K562 (cell line): ENCODE data around the gene AHCYL2. TPM values are rescaled to one million over a fixed set of nuclear protein-coding genes. Genes with fewer than 3 reads are reported as not detected.

Experiments used
- ARID2 ChIP-seq: fragments of 450-650 bp; IDR thresholded peaks from 2 replicates; pipeline ENCODE4 v1.6.1; 2017; ENCODE audit warnings: antibody characterized with exemption, mild to moderate bottlenecking
- CEBPG ChIP-seq, 3 experiments: fragments of 200-800 bp in 1 of 3; sonication (Bioruptor generic) in 1 of 3; sonication (generic) in 1 of 3; formaldehyde crosslinking in 1 of 3; IDR thresholded peaks in 2 of 3; conservative IDR thresholded peaks in 1 of 3; 2 replicates each; pipeline versions ENCODE4 v1.6.1 to v1.8.0; 2016 to 2022; ENCODE audit warnings: missing compliant biosample characterization in 2 of 3, missing genetic modification characterization in 2 of 3, mild to moderate bottlenecking in 1 of 3, missing genetic modification reagents in 1 of 3
- KDM2B ChIP-seq: fragments of 250-450 bp; sonication (Bioruptor Pico); IDR thresholded peaks from 2 replicates; pipeline ENCODE4 v1.8.0; 2021; ENCODE audit warnings: mild to moderate bottlenecking, moderate library complexity
- MTA1 ChIP-seq: fragments of 450-650 bp; IDR thresholded peaks from 2 replicates; pipeline ENCODE4 v1.6.1; 2017; ENCODE audit warnings: borderline replicate concordance
- MYC ChIP-seq, 2 experiments: fragments of 250-450 bp in 1 of 2; sonication (Bioruptor Pico) in 1 of 2; IDR thresholded peaks; 2 replicates each; pipeline versions ENCODE4 v1.5.1 to v1.6.1; 2012 to 2021; ENCODE audit warnings: low read depth in 2 of 2, borderline replicate concordance in 1 of 2, improper control_type of control experiment in 1 of 2, low read length in 1 of 2, mild to moderate bottlenecking in 1 of 2, moderate library complexity in 1 of 2
- RCOR1 ChIP-seq, 2 experiments: IDR thresholded peaks; 2 replicates each; pipeline ENCODE4 v1.6.1; 2012; ENCODE audit warnings: low read depth in 2 of 2, low read length in 2 of 2, borderline replicate concordance in 1 of 2, improper control_type of control experiment in 1 of 2
- ZNF224 ChIP-seq: sonication (generic); formaldehyde crosslinking; IDR thresholded peaks from 2 replicates; pipeline ENCODE4 v1.8.0; 2022; ENCODE audit warnings: mild to moderate bottlenecking, missing genetic modification reagents
- ZNF583 ChIP-seq: fragments of 250-450 bp; sonication (Bioruptor Pico); IDR thresholded peaks from 2 replicates; pipeline ENCODE4 v1.4.0; 2020
- ZNF589 ChIP-seq: fragments of 200-800 bp; sonication (Bioruptor generic); IDR thresholded peaks from 2 replicates; pipeline ENCODE4 v1.6.1; 2016; ENCODE audit warnings: low read depth, missing genetic modification characterization, missing compliant biosample characterization
- polyA plus RNA-seq, 8 experiments: library from polyadenylated mRNA; depleted of rRNA in 4 of 8; stranded (reverse) in 5 of 8; unstranded in 3 of 8; fragments of >200 nt; fragmentation: Nextera tagmentation in 2 of 8; fragmentation: Illumina TruSeq in 1 of 8; extraction: Ambion mirVana in 2 of 8; extraction: Trizol in 1 of 8; gene quantifications; 2 replicates each; pipeline versions ENCODE4 v1.2.1 to v1.2.3, GENCODE V29; 2011 to 2014; ENCODE audit warnings: inconsistent platforms in 1 of 8, missing spikeins in 1 of 8
- total RNA-seq, 7 experiments: library from RNA; depleted of rRNA in 6 of 7; stranded (reverse); fragments of >200 nt in 6 of 7; fragmentation: Illumina TruSeq in 2 of 7; extraction: Trizol in 2 of 7; gene quantifications; 2 replicates each; pipeline versions ENCODE4 v1.2.1 to v1.2.3, GENCODE V29; 2011 to 2021; ENCODE audit warnings: low replicate concordance in 1 of 7
- TF ChIP-seq, protein P1 (sequence below), 2 experiments: fragments of 450-650 bp; formaldehyde crosslinking in 1 of 2; IDR thresholded peaks; 2 replicates each; pipeline versions ENCODE4 v1.4.0 to v1.6.1; 2014 to 2020; ENCODE audit warnings: mild to moderate bottlenecking in 2 of 2, borderline replicate concordance in 1 of 2, low read depth in 1 of 2
- TF ChIP-seq, protein P2 (sequence below), 2 experiments: fragments of 250-450 bp in 1 of 2; fragments of 450-650 bp in 1 of 2; sonication (Bioruptor Pico) in 1 of 2; IDR thresholded peaks; 2 replicates each; pipeline versions ENCODE4 v1.6.1 to v1.8.0; 2016 to 2021; ENCODE audit warnings: mild to moderate bottlenecking in 2 of 2, moderate library complexity in 2 of 2, missing compliant biosample characterization in 1 of 2, missing genetic modification characterization in 1 of 2
- TF ChIP-seq, protein P3 (sequence below): fragments of 450-650 bp; IDR thresholded peaks from 2 replicates; pipeline ENCODE4 v1.6.1; 2016; ENCODE audit warnings: mild to moderate bottlenecking

The AHCYL2 gene
- total and polyA plus RNA-seq, 9 of the 15 experiments (the other 6 are each of a cell fraction or from before 2014, with no cell fraction given), result 0.93 to 10.5 (median 5.2) TPM

DNA sequence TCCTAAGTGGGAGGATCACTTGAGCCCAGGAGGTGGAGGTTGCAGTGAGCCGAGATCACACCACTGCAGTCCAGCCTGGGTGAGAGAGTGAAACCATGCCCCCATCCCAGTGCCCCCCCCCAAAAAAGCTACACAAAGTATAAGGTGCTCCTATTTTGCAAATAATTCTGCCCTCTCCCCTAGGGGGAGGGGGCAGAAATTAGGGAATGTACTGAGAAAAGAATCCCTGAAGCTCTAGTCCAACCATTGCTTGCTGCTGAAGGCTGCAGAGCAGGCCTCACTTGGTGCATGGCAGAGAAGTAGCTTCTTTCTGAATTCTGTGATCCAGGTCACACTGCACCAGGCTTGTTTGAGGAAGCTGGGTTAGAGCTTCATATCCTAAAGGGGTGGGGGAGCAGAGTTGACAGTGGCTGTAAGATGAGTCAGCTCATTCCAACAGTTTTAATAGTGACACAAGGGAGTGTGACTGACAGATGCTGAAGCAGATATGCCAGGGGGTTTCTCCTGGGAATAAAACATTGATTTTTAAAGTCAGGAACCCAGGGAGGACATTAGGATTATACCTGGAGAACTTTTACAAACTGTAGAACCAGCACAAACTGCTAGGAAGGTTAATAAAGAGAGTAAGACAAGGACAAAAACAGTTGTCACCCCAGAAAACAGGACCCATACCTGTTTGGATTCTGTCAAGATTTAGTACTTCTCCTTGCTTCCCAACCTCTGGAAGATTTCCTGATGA is 176.6 kb downstream of the AHCYL2 start (continued):
- TF ChIP-seq, protein P1, sequence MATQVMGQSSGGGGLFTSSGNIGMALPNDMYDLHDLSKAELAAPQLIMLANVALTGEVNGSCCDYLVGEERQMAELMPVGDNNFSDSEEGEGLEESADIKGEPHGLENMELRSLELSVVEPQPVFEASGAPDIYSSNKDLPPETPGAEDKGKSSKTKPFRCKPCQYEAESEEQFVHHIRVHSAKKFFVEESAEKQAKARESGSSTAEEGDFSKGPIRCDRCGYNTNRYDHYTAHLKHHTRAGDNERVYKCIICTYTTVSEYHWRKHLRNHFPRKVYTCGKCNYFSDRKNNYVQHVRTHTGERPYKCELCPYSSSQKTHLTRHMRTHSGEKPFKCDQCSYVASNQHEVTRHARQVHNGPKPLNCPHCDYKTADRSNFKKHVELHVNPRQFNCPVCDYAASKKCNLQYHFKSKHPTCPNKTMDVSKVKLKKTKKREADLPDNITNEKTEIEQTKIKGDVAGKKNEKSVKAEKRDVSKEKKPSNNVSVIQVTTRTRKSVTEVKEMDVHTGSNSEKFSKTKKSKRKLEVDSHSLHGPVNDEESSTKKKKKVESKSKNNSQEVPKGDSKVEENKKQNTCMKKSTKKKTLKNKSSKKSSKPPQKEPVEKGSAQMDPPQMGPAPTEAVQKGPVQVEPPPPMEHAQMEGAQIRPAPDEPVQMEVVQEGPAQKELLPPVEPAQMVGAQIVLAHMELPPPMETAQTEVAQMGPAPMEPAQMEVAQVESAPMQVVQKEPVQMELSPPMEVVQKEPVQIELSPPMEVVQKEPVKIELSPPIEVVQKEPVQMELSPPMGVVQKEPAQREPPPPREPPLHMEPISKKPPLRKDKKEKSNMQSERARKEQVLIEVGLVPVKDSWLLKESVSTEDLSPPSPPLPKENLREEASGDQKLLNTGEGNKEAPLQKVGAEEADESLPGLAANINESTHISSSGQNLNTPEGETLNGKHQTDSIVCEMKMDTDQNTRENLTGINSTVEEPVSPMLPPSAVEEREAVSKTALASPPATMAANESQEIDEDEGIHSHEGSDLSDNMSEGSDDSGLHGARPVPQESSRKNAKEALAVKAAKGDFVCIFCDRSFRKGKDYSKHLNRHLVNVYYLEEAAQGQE (IDR thresholded peaks at IDR 0.05; ENCODE audit: borderline replicate concordance), result peak; percentile 90
- TF ChIP-seq, protein P1 (CRISPR knock-in tag; IDR thresholded peaks at IDR 0.05; ENCODE audit: low read depth), result no peak
- TF ChIP-seq RCOR1 (IDR thresholded peaks at IDR 0.05; ENCODE audit: borderline replicate concordance in 1 of 2, low read depth in 2 of 2, low read length in 2 of 2) (peak; percentile 80 to 97; a peak in 3 of 4 replicates), ZNF589 (CRISPR knock-in tag) (peak; percentile 39; the same call in 1 of the 2 replicates), CEBPG (CRISPR knock-in tag; IDR thresholded peaks at IDR 0.05) (0 out of 2 replicates have a peak, but pooled peaks have one; percentile 33), CEBPG (tag; conservative IDR thresholded peaks at IDR 0.05 in 1 of 2, IDR thresholded peaks at IDR 0.05 in 1 of 2) (no peak), ARID2 (no peak), MYC (IDR thresholded peaks at IDR 0.05; ENCODE audit: low read depth, low read length) (peak; percentile 42; the same call in 1 of the 2 replicates), MYC (CRISPR knock-in tag; IDR thresholded peaks at IDR 0.05; ENCODE audit: borderline replicate concordance, low read depth) (no peak), ZNF224 (no peak), ZNF583 (CRISPR knock-in tag) (no peak), MTA1 (peak; percentile 72; the same call in 1 of the 2 replicates), KDM2B (no peak)
- TF ChIP-seq, protein P2, sequence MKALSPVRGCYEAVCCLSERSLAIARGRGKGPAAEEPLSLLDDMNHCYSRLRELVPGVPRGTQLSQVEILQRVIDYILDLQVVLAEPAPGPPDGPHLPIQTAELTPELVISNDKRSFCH (CRISPR knock-in tag; IDR thresholded peaks at IDR 0.05), result no peak
- TF ChIP-seq, protein P2 (tag; IDR thresholded peaks at IDR 0.05), result 0 out of 2 replicates have a peak, but pooled peaks have one; percentile 54
- TF ChIP-seq, protein P3, sequence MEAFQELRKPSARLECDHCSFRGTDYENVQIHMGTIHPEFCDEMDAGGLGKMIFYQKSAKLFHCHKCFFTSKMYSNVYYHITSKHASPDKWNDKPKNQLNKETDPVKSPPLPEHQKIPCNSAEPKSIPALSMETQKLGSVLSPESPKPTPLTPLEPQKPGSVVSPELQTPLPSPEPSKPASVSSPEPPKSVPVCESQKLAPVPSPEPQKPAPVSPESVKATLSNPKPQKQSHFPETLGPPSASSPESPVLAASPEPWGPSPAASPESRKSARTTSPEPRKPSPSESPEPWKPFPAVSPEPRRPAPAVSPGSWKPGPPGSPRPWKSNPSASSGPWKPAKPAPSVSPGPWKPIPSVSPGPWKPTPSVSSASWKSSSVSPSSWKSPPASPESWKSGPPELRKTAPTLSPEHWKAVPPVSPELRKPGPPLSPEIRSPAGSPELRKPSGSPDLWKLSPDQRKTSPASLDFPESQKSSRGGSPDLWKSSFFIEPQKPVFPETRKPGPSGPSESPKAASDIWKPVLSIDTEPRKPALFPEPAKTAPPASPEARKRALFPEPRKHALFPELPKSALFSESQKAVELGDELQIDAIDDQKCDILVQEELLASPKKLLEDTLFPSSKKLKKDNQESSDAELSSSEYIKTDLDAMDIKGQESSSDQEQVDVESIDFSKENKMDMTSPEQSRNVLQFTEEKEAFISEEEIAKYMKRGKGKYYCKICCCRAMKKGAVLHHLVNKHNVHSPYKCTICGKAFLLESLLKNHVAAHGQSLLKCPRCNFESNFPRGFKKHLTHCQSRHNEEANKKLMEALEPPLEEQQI, result no peak
